Cardiac septum (tissue), 1 donor: ENCODE measurements around the gene PACS1. TPM values are rescaled to one million over a fixed set of nuclear protein-coding genes. Genes with fewer than 3 reads are reported as not detected.
"Not testable (repeated sequence)": the region's sequence is repeated elsewhere in the genome, so short reads cannot be mapped to it uniquely, and the experiment has no call there.

Experiments
- DNase-seq: peaks from one replicate; pipeline ENCODE4 v3.0.0-alpha.2; 2020; ENCODE audit warnings: low spot score
- intact Hi-C: fragments of 100-400 bp; cut with DNase I; formaldehyde crosslinking; loops from one replicate; pipeline ENCODE4 v1.14.0; 2022
- total RNA-seq: library from RNA; stranded (reverse); fragmentation: NEBNext Ultra II Directional; extraction: Animal tissue kit (Norgen Biotek cat#: 25700); gene quantifications from one replicate; pipeline ENCODE4 v1.2.1, GENCODE V29; 2021
- donor health status: DM: no; HTN: no; CAD: no.

PACS1 gene
- total RNA-seq, 1 donor from 2014 or later, result 115 TPM

GRCh38 chr11:66071381-66071801 is 1.3 kb downstream of the PACS1 start:
- DNase-seq, result no peak
- intact Hi-C loops, result no loop called here

GRCh38 chr11:66072081-66072480 is 2.0 kb downstream of the PACS1 start:
- no peak for DNase-seq
- intact Hi-C loops, result no loop called here

- no peak for DNase-seq
- intact Hi-C loops, result no loop called here
Observed at GRCh38 chr11:66072518-66072917, 2.4 kb downstream of the PACS1 start.

- no peak for DNase-seq
- intact Hi-C loops, result no loop called here
Observed at GRCh38 chr11:66073669-66074068, 3.6 kb downstream of the PACS1 start.

- DNase-seq, result no peak
- intact Hi-C loops, result loop anchor here (5.0 kb wide), 1 partner anchor 42 kb away; no protein-coding TSS in a partner anchor
Observed at GRCh38 chr11:66075273-66075672, 5.2 kb downstream of the PACS1 start.

- intact Hi-C loops, result loop anchor here (5.0 kb wide), 1 partner anchor 41 kb away; no protein-coding TSS in a partner anchor
- DNase-seq, result no peak
Observed at GRCh38 chr11:66076561-66076960, 6.5 kb downstream of the PACS1 start.

GRCh38 chr11:66077927-66078326 is 7.9 kb downstream of the PACS1 start:
- DNase-seq, result no peak
- intact Hi-C loops, result loop anchor here (5.0 kb wide), 1 partner anchor 39 kb away; no protein-coding TSS in a partner anchor

GRCh38 chr11:66078949-66079348 is 8.9 kb downstream of the PACS1 start:
- not testable (repeated sequence) for DNase-seq
- intact Hi-C loops, result loop anchor here (5.0 kb wide), 1 partner anchor 38 kb away; no protein-coding TSS in a partner anchor

- DNase-seq, result no peak
- intact Hi-C loops, result loop anchor here (5.0 kb wide), 1 partner anchor 47 kb away; no protein-coding TSS in a partner anchor
Observed at GRCh38 chr11:66080055-66080817, 10.2 kb downstream of the PACS1 start.

GRCh38 chr11:66081505-66081904 is 11.4 kb downstream of the PACS1 start:
- intact Hi-C loops, result loop anchor here (5.0 kb wide), 1 partner anchor 46 kb away; no protein-coding TSS in a partner anchor
- DNase-seq, result peak; percentile 88

- intact Hi-C loops, result loop anchor here (5.0 kb wide), 1 partner anchor 44 kb away; no protein-coding TSS in a partner anchor
Observed at GRCh38 chr11:66082946-66083698, 13.1 kb downstream of the PACS1 start.

GRCh38 chr11:66083767-66084166 is 13.7 kb downstream of the PACS1 start:
- no peak for DNase-seq
- intact Hi-C loops, result loop anchor here (5.0 kb wide), 1 partner anchor 44 kb away; no protein-coding TSS in a partner anchor

More at GRCh38 chr11:66082946-66083698, 13.1 kb downstream of the PACS1 start:
- no peak for DNase-seq

- no peak for DNase-seq
- intact Hi-C loops, result loop anchor here (5.0 kb wide), 1 partner anchor 42 kb away; no protein-coding TSS in a partner anchor
Observed at GRCh38 chr11:66084821-66085475, 14.9 kb downstream of the PACS1 start.

- DNase-seq, result no peak
Observed at GRCh38 chr11:66087148-66087908, 17.3 kb downstream of the PACS1 start.

GRCh38 chr11:66089067-66089466 is 19.0 kb downstream of the PACS1 start:
- intact Hi-C loops, result no loop called here
- no peak for DNase-seq

More at GRCh38 chr11:66087148-66087908, 17.3 kb downstream of the PACS1 start:
- intact Hi-C loops, result no loop called here

GRCh38 chr11:66090288-66090687 is 20.2 kb downstream of the PACS1 start:
- no peak for DNase-seq
- intact Hi-C loops, result no loop called here

GRCh38 chr11:66092125-66092524 is 22.1 kb downstream of the PACS1 start:
- intact Hi-C loops, DNase-seq: not testable (repeated sequence)

- DNase-seq, intact Hi-C loops: not testable (repeated sequence)
Observed at GRCh38 chr11:66099746-66100145, 29.7 kb downstream of the PACS1 start.
